ENCODE measurements around the gene BEND6. TPM values are rescaled to one million over a fixed set of nuclear protein-coding genes. Genes with fewer than 3 reads are reported as not detected.

The BEND6 gene
- total and polyA plus RNA-seq, 2 donors (not counting 1 experiment from before 2014, with no cell fraction given), result 9.7 to 12.6 TPM

DNA sequence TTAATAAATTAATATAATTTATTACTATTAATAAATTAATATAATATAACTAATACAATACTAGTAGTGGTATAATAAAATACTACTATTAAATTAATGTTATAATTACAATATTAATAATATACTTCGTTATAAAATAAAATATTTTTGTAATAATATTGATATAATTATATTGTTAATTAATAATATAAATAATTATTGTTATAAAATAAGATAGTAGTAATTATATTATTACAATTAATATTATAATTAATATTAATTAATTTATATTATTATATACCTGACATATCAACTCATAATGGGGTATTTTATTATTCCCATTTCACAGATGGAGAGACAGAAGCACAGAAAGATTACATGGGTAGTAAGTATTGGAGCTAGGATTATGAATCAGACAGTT, 8.9 kb downstream of the BEND6 start:
- Histone ChIP-seq H3K4me2 (ENCODE audit: extremely low read depth, insufficient read depth, low read length) (no peak overlapping the region), H3K27ac (ENCODE audit: insufficient read depth, low read length) (no peak overlapping the region), H4K20me1 (ENCODE audit: control insufficient read depth, extremely low read depth, insufficient read depth, low read length) (no peaks in the 10 kb centered on the region), H3K4me3 (replicated peaks in 1 of 4; ENCODE audit: control extremely low read depth in 1 of 4, insufficient read depth in 1 of 4, low read depth in 3 of 4, low read length in 4 of 4) (no peak overlapping the region), H3K79me2 (ENCODE audit: control insufficient read depth, insufficient read depth, low read length) (no peaks in the 10 kb centered on the region), H3K36me3 (ENCODE audit: control insufficient read depth, insufficient read depth, low read length) (no peaks in the 10 kb centered on the region), H3K9me3 (ENCODE audit: control insufficient read depth, insufficient read depth, low read depth, low read length) (no peaks in the 10 kb centered on the region), H3K27me3 (ENCODE audit: control insufficient read depth, insufficient read depth, low read length) (no peaks in the 10 kb centered on the region), H3K9ac (ENCODE audit: insufficient read depth, low read length) (no peak overlapping the region), H3K4me1 (ENCODE audit: control insufficient read depth, extremely low read depth, insufficient read depth, low read length) (peaks cover 2% of the 10 kb centered on the region), H2AFZ (ENCODE audit: low read length) (no peak overlapping the region)
- no peak for DNase-seq (ENCODE audit: low read depth in 2 of 2)
- no peak for TF ChIP-seq EZH2 (IDR thresholded peaks at IDR 0.05; ENCODE audit: low read length, missing control alignments)
- TF ChIP-seq, protein P1, sequence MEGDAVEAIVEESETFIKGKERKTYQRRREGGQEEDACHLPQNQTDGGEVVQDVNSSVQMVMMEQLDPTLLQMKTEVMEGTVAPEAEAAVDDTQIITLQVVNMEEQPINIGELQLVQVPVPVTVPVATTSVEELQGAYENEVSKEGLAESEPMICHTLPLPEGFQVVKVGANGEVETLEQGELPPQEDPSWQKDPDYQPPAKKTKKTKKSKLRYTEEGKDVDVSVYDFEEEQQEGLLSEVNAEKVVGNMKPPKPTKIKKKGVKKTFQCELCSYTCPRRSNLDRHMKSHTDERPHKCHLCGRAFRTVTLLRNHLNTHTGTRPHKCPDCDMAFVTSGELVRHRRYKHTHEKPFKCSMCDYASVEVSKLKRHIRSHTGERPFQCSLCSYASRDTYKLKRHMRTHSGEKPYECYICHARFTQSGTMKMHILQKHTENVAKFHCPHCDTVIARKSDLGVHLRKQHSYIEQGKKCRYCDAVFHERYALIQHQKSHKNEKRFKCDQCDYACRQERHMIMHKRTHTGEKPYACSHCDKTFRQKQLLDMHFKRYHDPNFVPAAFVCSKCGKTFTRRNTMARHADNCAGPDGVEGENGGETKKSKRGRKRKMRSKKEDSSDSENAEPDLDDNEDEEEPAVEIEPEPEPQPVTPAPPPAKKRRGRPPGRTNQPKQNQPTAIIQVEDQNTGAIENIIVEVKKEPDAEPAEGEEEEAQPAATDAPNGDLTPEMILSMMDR (conservative IDR thresholded peaks at IDR 0.05 in 1 of 2, IDR thresholded peaks at IDR 0.05 in 1 of 2; ENCODE audit: low read depth in 1 of 2, low read length in 2 of 2), result no peak

DNA sequence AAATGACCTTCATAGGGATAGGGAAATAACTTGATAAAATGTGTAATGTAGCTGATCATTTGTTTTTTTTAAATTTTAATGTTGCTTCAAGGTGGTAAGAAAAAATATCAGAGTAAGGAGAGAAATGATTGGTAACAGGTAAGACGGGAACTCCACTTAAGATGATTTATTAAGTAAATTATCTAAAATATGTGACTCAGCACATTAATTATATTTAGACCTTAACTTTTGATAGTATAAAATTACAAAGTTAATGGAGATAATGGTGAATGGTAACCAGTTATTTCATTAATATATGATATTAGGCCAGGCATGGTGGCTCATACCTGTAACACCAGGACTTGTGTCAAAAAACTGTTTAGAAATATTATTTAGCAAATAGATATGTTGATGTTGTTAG, 10.2 kb downstream of the BEND6 start:
- DNase-seq (ENCODE audit: low read depth in 2 of 2), result no peak
- TF ChIP-seq, protein P1 (conservative IDR thresholded peaks at IDR 0.05 in 1 of 2, IDR thresholded peaks at IDR 0.05 in 1 of 2; ENCODE audit: low read depth in 1 of 2, low read length in 2 of 2), result no peak
- TF ChIP-seq EZH2 (IDR thresholded peaks at IDR 0.05; ENCODE audit: low read length, missing control alignments), result no peak
- H3K36me3 ChIP-seq (ENCODE audit: control insufficient read depth, insufficient read depth, low read length), result no peaks in the 10 kb centered on the region

DNA sequence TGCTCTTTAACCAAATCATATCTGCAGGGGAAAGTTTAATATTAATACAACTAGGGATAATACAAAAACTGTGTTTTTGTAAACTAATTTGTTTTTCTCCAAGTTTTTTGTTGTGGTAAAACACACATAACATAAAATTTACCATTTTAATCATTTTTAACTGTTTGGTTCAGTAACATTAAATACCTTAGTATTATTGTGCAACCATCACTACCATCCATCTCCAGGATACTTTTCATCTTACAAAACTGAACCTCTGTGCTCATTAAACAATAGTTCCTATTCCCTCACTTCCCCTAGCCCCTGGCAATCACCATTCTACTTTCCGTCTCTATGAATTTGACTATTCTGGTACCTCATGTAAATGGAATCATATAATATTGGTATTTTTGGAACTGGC, 15.9 kb downstream of the BEND6 start:
- no peak for TF ChIP-seq EZH2 (IDR thresholded peaks at IDR 0.05; ENCODE audit: low read length, missing control alignments)
- TF ChIP-seq, protein P1 (conservative IDR thresholded peaks at IDR 0.05 in 1 of 2, IDR thresholded peaks at IDR 0.05 in 1 of 2; ENCODE audit: low read depth in 1 of 2, low read length in 2 of 2), result no peak
- no peak overlapping the region for H2AFZ ChIP-seq (ENCODE audit: low read length)
- no peak overlapping the region for H3K27ac ChIP-seq (ENCODE audit: insufficient read depth, low read length)
- no peaks in the 10 kb centered on the region for H3K36me3 ChIP-seq (ENCODE audit: control insufficient read depth, insufficient read depth, low read length)
- no peaks in the 10 kb centered on the region for H3K9me3 ChIP-seq (ENCODE audit: control insufficient read depth, insufficient read depth, low read depth, low read length)
- no peaks in the 10 kb centered on the region for H3K79me2 ChIP-seq (ENCODE audit: control insufficient read depth, insufficient read depth, low read length)
- no peak overlapping the region for H3K4me3 ChIP-seq (replicated peaks in 1 of 4; ENCODE audit: control extremely low read depth in 1 of 4, insufficient read depth in 1 of 4, low read depth in 3 of 4, low read length in 4 of 4)
- no peak overlapping the region for H3K4me2 ChIP-seq (ENCODE audit: extremely low read depth, insufficient read depth, low read length)
- H3K4me1 ChIP-seq (ENCODE audit: control insufficient read depth, extremely low read depth, insufficient read depth, low read length), result no peaks in the 10 kb centered on the region
- H4K20me1 ChIP-seq (ENCODE audit: control insufficient read depth, extremely low read depth, insufficient read depth, low read length), result no peaks in the 10 kb centered on the region
- DNase-seq (ENCODE audit: low read depth in 2 of 2), result no peak
- H3K27me3 ChIP-seq (ENCODE audit: control insufficient read depth, insufficient read depth, low read length), result no peaks in the 10 kb centered on the region
- H3K9ac ChIP-seq (ENCODE audit: insufficient read depth, low read length), result no peak overlapping the region

More for the DNA sequence above, 10.2 kb downstream of the BEND6 start:
- H2AFZ ChIP-seq (ENCODE audit: low read length), result no peak overlapping the region
- H3K4me3 ChIP-seq (replicated peaks in 1 of 4; ENCODE audit: control extremely low read depth in 1 of 4, insufficient read depth in 1 of 4, low read depth in 3 of 4, low read length in 4 of 4), result no peak overlapping the region
- H3K27ac ChIP-seq (ENCODE audit: insufficient read depth, low read length), result no peak overlapping the region
- H3K79me2 ChIP-seq (ENCODE audit: control insufficient read depth, insufficient read depth, low read length), result no peaks in the 10 kb centered on the region
- no peaks in the 10 kb centered on the region for H3K9me3 ChIP-seq (ENCODE audit: control insufficient read depth, insufficient read depth, low read depth, low read length)
- no peaks in the 10 kb centered on the region for H3K27me3 ChIP-seq (ENCODE audit: control insufficient read depth, insufficient read depth, low read length)
- no peaks in the 10 kb centered on the region for H4K20me1 ChIP-seq (ENCODE audit: control insufficient read depth, extremely low read depth, insufficient read depth, low read length)
- no peaks in the 10 kb centered on the region for H3K4me1 ChIP-seq (ENCODE audit: control insufficient read depth, extremely low read depth, insufficient read depth, low read length)
- no peak overlapping the region for H3K9ac ChIP-seq (ENCODE audit: insufficient read depth, low read length)
- no peak overlapping the region for H3K4me2 ChIP-seq (ENCODE audit: extremely low read depth, insufficient read depth, low read length)
